ENCODE measurements around the gene MTHFD1L.
"Not testable (repeated sequence)": the region's sequence is repeated elsewhere in the genome, so short reads cannot be mapped to it uniquely, and the experiment has no call there.

- TF ChIP-seq POLR2A, CTCF, POLR2AphosphoS5 (IDR thresholded peaks at IDR 0.05): not testable (repeated sequence)
Measured at GRCh38 chr6:151112884-151113283, 247.4 kb downstream of the MTHFD1L start.

Data from stomach (tissue), 4 donors.